ENCODE measurements around the gene SETD5. TPM values are rescaled to one million over a fixed set of nuclear protein-coding genes. Genes with fewer than 3 reads are reported as not detected.

The SETD5 gene, protein sequence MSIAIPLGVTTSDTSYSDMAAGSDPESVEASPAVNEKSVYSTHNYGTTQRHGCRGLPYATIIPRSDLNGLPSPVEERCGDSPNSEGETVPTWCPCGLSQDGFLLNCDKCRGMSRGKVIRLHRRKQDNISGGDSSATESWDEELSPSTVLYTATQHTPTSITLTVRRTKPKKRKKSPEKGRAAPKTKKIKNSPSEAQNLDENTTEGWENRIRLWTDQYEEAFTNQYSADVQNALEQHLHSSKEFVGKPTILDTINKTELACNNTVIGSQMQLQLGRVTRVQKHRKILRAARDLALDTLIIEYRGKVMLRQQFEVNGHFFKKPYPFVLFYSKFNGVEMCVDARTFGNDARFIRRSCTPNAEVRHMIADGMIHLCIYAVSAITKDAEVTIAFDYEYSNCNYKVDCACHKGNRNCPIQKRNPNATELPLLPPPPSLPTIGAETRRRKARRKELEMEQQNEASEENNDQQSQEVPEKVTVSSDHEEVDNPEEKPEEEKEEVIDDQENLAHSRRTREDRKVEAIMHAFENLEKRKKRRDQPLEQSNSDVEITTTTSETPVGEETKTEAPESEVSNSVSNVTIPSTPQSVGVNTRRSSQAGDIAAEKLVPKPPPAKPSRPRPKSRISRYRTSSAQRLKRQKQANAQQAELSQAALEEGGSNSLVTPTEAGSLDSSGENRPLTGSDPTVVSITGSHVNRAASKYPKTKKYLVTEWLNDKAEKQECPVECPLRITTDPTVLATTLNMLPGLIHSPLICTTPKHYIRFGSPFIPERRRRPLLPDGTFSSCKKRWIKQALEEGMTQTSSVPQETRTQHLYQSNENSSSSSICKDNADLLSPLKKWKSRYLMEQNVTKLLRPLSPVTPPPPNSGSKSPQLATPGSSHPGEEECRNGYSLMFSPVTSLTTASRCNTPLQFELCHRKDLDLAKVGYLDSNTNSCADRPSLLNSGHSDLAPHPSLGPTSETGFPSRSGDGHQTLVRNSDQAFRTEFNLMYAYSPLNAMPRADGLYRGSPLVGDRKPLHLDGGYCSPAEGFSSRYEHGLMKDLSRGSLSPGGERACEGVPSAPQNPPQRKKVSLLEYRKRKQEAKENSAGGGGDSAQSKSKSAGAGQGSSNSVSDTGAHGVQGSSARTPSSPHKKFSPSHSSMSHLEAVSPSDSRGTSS (N-terminal part only)
- 38.1 TPM for total RNA-seq

DNA sequence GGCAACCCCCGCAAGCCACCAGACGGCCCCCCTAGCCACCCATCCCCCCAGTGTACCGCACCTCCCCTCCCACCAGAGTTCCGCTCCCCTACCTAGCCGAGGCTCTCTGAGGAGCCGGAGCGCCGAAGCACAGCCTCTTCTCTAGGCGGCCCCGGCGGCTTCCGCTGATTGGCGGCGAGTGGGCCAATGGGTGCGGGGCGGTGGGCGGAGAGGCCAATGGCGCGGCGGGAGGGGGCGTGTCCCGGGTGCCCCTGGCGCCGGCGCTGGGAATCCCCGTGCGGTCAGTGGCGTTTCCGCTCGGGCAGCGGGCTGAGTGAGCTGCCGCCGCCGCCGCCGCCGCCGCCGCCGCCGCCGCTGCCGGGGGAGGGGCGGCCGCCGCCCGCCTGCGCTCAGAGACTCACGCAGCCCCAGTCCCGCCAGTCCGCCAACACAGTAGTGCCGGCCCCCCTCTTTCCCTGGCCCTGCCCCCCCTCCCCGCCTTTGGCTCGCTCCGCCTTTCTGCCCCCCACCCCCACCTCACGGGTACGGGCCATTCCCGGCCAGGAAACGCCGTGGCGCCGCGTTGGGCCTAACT lies at the start of gene SETD5:
Gene SETD5 (plus strand): TSS at position 284 of the 574 bp plus-strand sequence. CDS start 31,324 bp downstream, outside the sequence.
- peak; percentile 96 for DNase-seq

DNA sequence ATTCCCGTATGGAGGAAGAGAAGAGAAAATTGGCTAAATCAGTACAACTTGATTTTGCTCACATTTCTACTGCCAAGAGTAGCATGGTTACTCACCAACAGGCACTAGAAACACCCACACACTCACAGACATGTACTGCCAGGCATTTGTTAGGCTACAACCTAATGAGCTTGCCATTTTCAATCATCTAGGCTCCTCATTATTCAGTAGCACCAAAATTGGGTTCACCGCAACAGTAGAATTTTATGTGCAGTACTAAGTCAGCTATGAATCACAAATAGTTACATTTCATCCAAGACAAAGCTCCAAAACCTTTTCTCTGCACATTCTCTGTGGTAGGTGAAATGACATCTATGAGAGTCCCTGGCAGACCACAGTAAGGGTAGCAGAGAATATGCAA lies 49.5 kb upstream of the SETD5 start:
- no peak for DNase-seq

DNA sequence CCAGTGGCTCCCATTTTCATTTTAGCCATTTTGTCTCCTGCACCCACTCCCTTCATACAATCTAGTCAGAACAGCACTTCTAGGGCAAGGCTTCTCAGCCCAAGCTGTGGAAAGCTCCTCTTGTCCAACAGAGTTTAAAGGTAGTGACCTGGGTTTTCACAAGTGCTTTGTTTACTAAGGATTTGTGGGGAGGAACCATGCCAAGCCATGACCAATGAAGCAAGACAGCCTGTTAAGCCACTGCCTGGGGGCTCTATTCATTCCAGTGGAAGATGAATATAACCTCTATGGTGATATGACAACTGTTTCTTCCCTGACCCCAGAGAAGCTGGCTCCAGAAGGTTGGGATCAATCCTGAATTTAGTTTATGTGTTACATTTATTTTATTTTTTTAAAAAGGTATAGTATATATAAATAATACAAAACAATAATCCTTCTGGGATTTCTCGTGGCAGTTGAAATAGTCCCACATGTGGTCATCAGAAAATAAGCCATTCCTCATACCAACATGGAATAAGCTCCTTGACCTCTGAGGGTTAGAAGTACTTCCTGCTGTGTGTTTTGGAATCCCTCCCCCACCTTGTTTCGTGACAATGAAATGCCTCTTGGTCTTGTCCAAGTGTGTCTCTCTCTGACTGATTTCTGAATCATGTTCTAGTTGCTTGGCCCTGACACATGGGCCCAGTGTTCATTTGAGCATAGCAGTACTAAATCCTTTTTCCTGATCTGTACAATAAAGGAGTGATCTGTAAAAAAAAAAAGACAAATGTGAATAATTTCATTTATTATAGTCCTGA lies 47.9 kb upstream of the SETD5 start:
- DNase-seq = no peak

DNA sequence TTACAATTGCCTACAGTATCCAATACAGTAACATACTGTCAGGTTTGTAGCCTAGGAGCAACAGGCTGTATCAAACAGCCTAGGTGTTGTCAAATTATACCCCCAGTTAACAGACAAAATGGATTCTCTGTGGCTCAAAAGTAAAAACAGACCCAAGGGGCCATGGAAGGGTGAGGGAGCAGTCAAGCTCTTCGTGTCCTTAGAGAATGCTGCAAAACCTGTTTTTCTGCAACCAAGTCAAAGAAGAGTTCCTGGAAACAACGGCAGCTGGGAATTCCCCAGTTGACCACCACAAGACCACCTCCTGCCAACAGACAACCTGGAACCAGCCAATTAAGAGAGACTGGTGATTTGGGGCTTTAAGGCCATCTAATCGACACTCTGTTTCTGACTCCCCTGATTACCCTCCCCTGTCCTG lies 45.7 kb upstream of the SETD5 start:
- DNase-seq = no peak

DNA sequence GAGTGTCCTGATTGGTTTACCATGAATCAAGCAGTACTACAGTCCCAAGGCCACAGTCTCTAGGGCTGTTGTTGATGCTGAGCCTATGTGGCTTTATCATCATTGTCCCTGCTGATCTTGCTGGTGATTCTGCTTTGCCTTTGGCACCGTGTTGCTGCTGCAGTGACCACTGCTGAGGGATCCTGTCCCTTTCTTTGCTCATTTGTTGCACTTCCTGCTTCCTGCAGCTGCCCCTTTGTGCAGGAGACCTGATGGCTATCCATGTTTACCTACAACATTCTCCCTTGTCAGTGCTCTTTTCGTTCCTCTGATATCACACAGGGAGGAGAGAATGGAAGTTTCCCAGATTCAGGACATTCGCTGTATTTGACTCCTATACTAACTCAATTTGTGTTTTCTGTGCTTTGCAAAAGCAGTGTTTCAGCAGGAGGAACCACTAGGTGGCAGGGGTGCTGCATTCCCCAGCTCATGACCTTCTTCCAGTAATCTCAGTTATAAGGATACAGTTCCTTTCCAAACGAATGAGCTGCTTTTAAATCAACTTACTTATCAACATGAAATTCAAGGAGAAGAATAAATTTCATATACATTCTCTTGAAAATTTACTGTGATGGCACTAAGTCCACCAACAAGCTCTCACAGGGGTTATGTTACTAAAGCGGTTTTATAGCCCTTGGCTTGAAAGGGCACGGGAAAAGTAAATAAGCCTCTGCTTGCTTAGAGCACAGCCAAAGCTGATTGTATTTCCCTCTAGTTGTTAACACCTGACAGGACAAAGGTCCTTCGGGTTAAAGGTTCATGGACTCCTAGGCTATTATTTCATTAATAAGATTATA lies 44.3 kb upstream of the SETD5 start:
- DNase-seq = peak; percentile 41

DNA sequence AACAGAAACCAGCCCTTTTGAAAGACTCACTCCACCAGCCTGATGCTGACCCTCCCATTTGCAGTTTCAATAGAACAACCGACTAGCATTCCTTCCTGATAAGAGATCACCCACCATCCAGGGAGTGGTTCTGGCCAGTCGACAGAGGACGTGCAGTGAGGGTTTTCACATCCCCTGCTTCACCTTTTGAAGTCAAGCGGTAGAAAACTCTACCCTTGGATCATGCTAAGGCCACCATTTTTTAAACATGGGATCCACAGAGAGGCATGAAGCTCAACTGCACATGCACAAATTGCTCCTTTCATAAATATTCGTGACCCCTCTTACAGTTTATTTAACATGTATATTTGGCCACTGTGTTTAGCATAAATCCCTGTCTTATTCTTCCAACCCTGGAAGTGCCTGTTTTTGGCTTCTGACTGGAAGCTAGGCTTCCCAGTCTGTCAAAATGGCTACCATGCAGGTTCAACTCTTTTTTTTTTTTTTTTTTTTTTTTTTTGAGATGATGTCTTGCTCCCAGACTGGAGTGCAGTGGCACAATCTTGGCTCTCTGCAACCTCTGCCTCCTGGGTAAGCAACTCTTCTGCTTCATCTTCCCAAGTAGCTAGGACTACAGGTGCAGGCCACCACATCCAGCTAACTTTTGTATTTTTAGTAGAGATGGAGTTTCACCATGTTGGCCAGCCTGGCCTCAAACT lies 35.6 kb upstream of the SETD5 start:
- DNase-seq = no peak

DNA sequence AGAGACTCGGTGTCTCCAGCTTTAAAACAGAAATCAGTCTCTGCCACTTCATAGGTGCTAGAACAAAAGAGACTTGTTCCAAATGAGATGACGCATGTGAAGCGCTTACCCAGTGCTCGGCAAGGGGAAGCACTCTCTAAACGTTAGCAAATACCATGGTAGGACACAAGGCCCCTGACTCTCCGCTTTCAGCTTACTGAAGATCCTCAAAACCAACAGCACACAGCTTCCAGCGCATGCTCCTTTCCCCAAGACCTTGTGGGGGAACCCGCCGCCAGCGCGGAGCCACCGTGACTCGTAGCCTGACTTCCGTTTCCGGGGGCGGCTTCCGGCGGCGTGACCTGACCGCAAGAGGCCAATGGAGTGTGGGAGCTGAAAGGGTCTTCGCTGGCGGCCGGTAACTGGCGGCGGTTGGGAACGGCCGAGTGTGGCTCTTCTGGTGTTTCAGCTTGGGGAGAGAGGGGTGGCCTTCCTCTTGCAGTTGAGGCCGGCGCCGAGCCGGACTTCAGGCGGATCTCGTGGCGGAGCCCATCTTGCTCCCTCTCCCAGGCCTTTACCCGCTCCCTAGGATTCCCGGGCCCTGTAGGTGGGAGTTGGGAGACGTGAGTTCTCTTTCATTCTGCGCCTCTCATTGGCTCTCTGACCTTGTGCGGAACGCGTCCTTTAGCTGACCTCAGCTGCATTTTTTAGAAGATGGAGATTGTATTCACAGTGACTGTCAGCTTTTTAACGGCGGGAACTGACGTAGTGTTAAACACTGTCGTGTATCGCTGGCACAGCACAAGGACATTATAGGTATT lies 34.5 kb upstream of the SETD5 start, which contains the start of gene THUMPD3:
Gene THUMPD3 (plus strand): TSS at position 324 of the 800 bp plus-strand sequence. CDS start 2,015 bp downstream, outside the sequence.
- peak; percentile 90 for DNase-seq

DNA sequence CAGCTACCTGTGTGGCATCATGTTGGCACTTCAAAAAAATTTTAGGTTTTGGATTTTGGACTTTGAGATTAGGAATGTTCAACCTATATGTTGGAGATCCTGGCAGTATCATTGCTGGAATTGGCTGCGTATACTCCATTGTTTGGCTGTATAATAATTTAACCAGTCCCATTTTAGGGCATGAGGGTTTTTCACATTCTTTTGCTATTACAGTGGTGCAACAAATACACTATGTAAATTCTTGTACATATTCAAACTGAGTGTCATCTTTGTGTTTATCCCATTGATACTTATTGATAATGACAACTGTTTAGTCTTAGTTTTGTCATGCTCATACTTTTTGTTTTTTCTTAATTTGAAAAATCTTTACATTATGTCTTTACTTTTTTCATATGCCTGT lies 27.9 kb upstream of the SETD5 start:
- DNase-seq = no peak

DNA sequence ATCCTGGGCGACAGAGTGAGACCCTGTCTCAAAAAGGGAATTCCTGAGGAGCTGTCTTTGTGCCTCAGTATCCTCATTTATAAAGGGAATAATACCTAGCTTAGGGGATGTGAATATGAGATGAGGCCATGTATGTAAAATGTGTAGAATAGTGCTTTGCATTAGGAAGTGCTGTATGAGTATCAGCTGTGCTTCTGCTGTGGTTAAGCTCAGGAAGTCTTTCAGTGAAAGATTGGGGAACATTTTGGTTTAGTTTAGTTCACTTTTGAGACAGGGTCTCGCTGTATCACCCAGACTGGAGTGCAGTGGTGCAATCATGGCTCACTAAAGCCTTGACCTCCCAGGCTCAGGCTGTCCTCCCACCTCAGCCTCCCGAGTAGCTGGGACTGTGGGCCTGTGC lies 23.9 kb upstream of the SETD5 start:
- DNase-seq = no peak

DNA sequence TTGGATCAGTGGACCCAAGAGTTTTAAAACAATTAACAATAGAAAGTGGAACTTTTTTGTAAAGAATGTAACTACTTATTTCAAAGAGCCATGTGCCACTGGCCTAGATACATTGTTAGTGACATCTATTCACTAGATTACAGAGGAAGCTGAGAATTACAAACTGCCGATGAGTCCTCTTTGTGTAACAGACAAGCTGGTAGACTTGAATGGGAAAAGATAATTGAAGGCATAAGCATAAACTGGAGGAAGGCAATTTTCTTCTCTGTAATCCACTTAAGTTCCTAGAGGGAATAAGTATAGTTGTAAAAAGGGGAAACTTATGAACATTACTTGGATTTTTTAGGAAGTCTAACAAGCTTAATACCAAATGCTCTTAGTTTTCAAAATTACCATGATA lies 19.4 kb upstream of the SETD5 start:
- no peak for DNase-seq

DNA sequence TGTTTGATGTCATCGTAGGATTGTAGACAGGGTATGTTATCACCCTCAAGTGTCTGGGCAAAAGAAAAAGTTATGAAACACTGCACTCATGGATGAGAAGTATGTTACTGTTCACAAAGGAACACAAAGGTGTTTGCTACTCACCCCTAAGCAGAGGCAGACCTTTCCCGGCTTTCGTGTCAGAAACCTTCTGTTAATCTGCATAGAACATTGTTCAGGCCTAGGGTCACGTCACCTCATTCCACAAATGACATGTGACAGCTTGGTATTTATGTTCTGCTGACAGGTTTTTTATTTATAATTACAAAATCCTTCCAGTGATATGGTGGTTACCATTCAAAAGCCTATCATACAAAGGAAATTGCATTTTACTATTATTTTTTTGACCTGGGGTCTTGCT lies 18.1 kb upstream of the SETD5 start:
- DNase-seq = no peak

DNA sequence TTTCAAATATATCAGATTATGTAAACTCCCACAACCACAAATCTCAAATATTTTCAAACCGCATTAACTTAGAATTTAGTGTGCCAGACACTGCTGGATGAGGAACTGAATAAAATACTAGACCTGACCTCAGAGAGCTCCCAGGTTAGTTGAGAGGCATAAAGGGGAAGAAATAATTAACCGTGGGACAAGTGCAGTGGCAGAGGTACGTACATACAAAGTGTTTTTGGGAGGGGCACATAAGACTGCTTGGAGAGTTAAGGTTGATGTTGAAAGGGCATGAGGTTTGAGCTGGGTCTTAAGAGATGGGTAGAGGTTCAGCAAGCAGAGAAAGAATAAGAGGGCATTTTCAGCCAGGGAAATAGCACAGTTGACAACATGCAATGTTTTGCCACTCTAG lies 17.4 kb upstream of the SETD5 start:
- DNase-seq = no peak

DNA sequence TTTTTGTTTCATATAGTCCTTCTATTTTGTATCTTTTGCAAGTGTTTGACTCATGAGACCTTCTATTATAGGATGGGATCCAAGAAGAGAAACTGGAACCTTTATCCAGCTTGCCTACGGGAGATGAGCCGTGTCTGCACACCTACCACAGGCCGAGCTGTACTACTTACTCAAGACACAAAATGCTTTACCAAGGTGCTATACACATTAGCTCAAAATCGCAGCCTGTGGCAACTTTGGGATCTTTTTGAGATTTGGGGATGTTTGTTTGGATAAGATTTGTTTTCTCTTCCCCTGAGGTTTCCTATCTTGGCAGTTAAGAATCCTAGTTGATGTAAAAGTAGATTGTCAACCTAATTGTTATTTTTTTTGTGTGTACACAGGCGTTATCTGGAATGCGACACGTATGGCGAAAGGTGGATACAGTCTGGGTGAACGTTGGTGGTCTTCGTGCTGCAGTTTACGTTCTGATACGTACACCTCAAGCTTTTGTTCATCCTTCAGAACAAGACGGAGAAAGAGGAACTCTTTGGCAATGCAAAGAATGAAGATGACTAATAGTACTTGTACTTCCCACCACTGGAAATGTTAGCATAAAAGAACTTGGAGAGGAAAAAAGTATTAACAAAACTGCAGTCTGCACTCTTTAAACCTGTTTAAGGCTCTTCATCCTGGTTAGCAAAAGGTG lies 13.1 kb upstream of the SETD5 start:
- no peak for DNase-seq

DNA sequence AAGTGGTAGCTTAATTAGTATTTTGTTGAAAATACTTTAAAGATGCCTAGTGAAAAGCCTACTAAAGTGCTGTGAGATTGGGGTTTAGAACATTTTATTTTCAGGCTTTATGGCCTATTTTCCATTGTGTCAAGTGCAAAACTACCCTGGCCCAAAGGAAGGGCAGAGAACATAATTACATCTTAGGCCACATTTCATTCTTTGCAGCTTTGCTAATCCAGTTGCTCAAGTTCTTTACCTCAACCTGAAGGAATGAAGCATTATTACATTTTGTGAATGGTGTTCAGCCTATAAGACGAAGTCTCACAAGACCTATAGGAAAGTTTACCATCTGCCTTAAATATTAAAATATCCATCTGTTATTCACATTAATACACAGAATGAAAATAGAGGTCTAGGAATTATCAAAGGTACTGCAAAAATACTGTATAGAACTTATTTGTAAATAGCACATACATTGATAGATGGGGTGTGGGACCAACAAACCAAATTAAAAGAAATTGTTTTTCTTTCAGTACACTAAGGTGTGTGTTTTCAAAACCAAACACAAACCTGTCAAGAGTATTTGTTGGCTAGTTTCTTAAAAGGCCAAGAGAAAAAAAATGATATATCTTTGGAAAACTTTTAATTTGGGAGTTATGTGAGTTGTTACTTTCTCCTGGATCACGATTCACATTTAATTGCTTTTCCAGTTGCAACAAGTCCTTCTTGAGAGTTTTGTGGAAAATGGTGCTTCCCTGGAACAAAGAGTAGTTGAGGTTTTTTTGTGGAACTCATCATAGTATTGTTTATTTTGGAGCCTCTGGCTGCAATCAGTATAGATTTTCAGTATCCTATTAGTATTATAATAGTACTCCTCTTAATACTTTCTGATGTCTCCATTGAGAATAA lies 12.0 kb upstream of the SETD5 start:
- no peak for DNase-seq

DNA sequence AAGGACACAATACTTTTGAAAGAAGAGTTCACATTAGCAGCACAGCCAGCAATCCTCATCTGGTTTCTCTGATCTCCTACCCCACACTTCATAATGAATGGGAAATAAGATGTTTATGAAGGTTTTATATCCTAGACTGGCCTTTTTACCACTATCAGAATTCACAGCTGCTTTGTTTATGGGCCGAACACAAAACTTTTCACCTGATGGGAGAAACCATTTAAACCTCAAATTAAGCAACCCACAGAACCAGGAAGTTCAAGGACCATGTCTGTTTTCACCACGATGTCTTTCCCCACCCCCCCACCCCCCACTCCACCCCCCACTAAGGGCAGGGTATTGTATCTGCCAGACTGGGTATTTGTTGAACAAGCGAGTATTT lies 11.3 kb upstream of the SETD5 start:
- no peak for DNase-seq

DNA sequence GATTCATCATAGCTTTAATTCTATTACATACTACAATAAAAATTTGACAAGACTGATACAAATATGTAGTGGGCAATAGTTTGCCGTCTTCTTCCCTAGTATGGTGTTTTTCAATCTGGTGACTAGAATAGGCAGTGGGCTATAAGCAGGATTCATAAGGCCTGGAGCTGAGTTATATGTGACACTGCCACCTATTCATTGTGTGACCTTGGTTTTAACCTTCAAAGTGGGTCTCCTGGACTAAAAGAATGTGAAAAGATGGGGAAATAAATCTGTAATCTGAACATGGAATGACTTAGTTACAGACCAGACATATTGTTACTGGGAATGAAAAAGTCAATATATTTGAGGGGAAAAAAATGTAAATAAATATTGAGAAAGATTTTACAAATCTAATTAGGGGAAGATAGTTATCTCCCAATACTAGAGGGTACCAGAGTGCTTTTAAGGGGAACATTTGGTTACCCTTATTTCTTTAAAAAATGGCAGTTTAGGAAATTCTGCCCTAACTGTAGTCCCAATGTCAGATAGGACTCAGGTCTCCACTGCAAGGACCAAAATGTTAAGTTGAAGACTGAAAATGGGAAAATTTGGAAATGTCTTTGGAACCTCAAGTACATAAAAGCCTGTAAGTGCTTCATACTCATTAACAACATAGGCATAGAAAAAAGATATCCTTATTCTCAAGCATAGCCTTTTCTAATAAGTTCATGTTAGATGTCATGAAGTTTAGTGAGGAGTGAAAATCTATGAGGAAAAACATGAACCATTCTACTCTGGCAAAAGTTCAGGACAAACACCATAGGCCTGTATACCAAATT lies 10.7 kb upstream of the SETD5 start:
- no peak for DNase-seq

DNA sequence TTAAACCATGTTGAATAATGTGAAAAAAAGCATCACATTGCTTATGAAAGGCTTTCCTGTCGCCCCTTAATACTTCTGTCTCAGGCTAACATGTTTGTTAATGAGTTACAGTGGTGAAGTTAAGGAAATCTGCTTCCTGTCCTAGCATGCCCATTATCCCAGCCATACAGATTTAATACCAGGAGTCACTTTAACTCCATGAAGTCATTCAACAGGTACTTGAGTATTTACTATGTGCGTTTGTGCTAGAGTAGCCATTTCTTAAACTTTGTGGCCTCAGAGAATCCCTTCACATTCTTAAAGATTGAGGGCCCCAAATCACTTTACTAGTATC lies 10.1 kb upstream of the SETD5 start:
- DNase-seq = no peak

Data from occipital lobe (tissue), 2 donors.